GM12864 (cell line): Measurements from ENCODE around the gene SAFB2.

Experiments used
- DNase-seq: peaks from one replicate; pipeline ENCODE4 v3.0.0-alpha.2; 2011; ENCODE audit warnings: low read depth
- H3K4me3 ChIP-seq: 2 replicates; pipeline ENCODE4 v1.5.1; 2011; ENCODE audit warnings: mild to moderate bottlenecking, low read depth, low read length, control low read depth
- CTCF ChIP-seq: IDR thresholded peaks from 2 replicates; pipeline ENCODE4 v1.5.1; 2011; ENCODE audit warnings: low read depth, mild to moderate bottlenecking, moderate library complexity, low read length, control low read depth, inconsistent platforms; ENCODE audit errors: missing control alignments

SAFB2 gene

GRCh38 chr19:5541456-5541855 lies 81.1 kb downstream of the SAFB2 start:
- no peak overlapping the region for H3K4me3 ChIP-seq
- no peak for TF ChIP-seq CTCF
- no peak for DNase-seq

DNA sequence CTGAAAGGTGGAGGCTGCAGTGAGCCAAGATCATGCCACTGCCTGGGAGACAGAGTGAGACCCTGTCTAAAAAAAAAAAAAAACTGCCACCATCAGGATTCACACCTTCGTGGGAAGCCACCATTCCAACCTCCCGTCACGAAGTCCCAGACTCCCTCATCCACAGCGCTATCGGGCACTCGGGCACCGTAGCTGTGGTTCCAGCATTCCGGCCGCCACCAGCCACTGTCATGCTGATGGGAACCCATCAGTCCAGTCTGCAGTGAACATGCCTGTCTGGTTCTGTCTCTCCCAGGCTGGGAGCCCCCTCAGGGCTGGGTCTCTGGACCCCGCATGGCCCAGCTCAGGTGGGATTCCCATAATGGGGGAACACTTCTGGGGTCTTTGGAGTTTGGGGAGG lies 82.4 kb downstream of the SAFB2 start:
- DNase-seq: no peak
- H3K4me3 ChIP-seq: no peak overlapping the region
- no peak for TF ChIP-seq CTCF

- no peak for DNase-seq
- no peak for TF ChIP-seq CTCF
- no peak overlapping the region for H3K4me3 ChIP-seq
Measured at GRCh38 chr19:5537870-5538269, 84.7 kb downstream of the SAFB2 start.
